HCT116 (cell line): ENCODE measurements around the gene TSPAN6.

Experiments
- CEBPB ChIP-seq: IDR thresholded peaks from 2 replicates; pipeline ENCODE4 v1.6.1; 2012; ENCODE audit warnings: low read depth
- CTCF ChIP-seq, 3 experiments: fragments of 200-600 bp in 1 of 3; sonication (generic) in 1 of 3; IDR thresholded peaks in 2 of 3; conservative IDR thresholded peaks in 1 of 3; 2 replicates each; pipeline ENCODE4 v1.5.1; 2012 to 2017; ENCODE audit warnings: low read depth in 2 of 3, low read length in 2 of 3, antibody characterized with exemption in 1 of 3, borderline replicate concordance in 1 of 3, control low read depth in 1 of 3, mild to moderate bottlenecking in 1 of 3, mixed read lengths in 1 of 3, mixed run types in 1 of 3, moderate library complexity in 1 of 3; ENCODE audit not compliant: insufficient read depth in 1 of 3
- EZH2 ChIP-seq: fragments of 200-600 bp; sonication (generic); IDR thresholded peaks from 2 replicates; pipeline ENCODE4 v1.6.1; 2017; ENCODE audit warnings: antibody characterized with exemption, mixed run types
- EZH2phosphoT487 ChIP-seq: fragments of 200-600 bp; IDR thresholded peaks from 2 replicates; pipeline ENCODE4 v1.6.1; 2018; ENCODE audit warnings: antibody characterized with exemption, borderline replicate concordance
- MAX ChIP-seq: IDR thresholded peaks from 2 replicates; pipeline ENCODE4 v1.6.1; 2012
- POLR2A ChIP-seq: IDR thresholded peaks from 2 replicates; pipeline ENCODE4 v1.7.0; 2011; ENCODE audit warnings: borderline replicate concordance; ENCODE audit not compliant: insufficient read depth, insufficient read length; ENCODE audit errors: extremely low read depth
- RAD21 ChIP-seq: IDR thresholded peaks from 2 replicates; pipeline ENCODE4 v1.6.1; 2012; ENCODE audit warnings: low read depth, mild to moderate bottlenecking
- SIN3A ChIP-seq: IDR thresholded peaks from 2 replicates; pipeline ENCODE4 v1.6.1; 2012; ENCODE audit warnings: low read depth
- SRF ChIP-seq: IDR thresholded peaks from 2 replicates; pipeline ENCODE4 v1.6.1; 2012; ENCODE audit warnings: low read depth
- TCF7L2 ChIP-seq: IDR thresholded peaks from 2 replicates; pipeline ENCODE4 v1.7.0; 2011; ENCODE audit warnings: borderline replicate concordance, inconsistent platforms; ENCODE audit not compliant: insufficient read depth, insufficient read length; ENCODE audit errors: extremely low read depth

- TF ChIP-seq SIN3A: no peak
- TF ChIP-seq CTCF (IDR thresholded peaks at IDR 0.05 in 2 of 3, conservative IDR thresholded peaks at IDR 0.05 in 1 of 3; ENCODE audit: borderline replicate concordance in 1 of 3, insufficient read depth in 1 of 3, low read depth in 2 of 3, low read length in 2 of 3): no peak
- no peak for TF ChIP-seq MAX
- TF ChIP-seq CEBPB: no peak
- no peak for TF ChIP-seq SRF
- no peak for TF ChIP-seq EZH2
- TF ChIP-seq TCF7L2: no peak
- TF ChIP-seq EZH2phosphoT487: no peak
- no peak for TF ChIP-seq RAD21
- no peak for TF ChIP-seq POLR2A
Measured at GRCh38 chrX:100658941-100659381, 22.4 kb upstream of the TSPAN6 start.
